Measurements from ENCODE around the gene ACTG2. TPM values are rescaled to one million over a fixed set of nuclear protein-coding genes. Genes with fewer than 3 reads are reported as not detected.
"Not testable (repeated sequence)": the region's sequence is repeated elsewhere in the genome, so short reads cannot be mapped to it uniquely, and the experiment has no call there.

The ACTG2 gene
- total and polyA plus RNA-seq, 2 experiments from 2014 or later, result not detected

GRCh38 chr2:73862987-73863386, 29.8 kb upstream of the ACTG2 start:
- Histone ChIP-seq H3K36me3 (ENCODE audit: low read depth) (peaks cover 17% of the 10 kb centered on the region; the same call in 1 of the 2 replicates), H4K20me1 (ENCODE audit: insufficient read depth) (no peaks in the 10 kb centered on the region), H3K79me2 (ENCODE audit: insufficient read depth) (no peaks in the 10 kb centered on the region), H3K4me1 (ENCODE audit: insufficient read depth) (peaks cover 6% of the 10 kb centered on the region; the same call in 1 of the 2 replicates), H3K27ac (no peak overlapping the region), H2AFZ (no peak overlapping the region), H3K4me2 (ENCODE audit: unreplicated experiment) (no peak overlapping the region), H3F3A (ENCODE audit: insufficient read depth) (0 out of 2 replicates have a peak, but pooled peaks cover 4% of the 10 kb centered on the region), H3K9ac (no peak overlapping the region), H3K9me2 (ENCODE audit: insufficient read depth) (no peaks in the 10 kb centered on the region), H3K27me3 (replicated peaks; ENCODE audit: insufficient read depth) (no peaks in the 10 kb centered on the region), H3K4me3 (no peak overlapping the region), H3K9me3 (ENCODE audit: low read depth) (no peaks in the 10 kb centered on the region)
- in situ Hi-C loops (cut with MboI), result no loop called here
- no peak for DNase-seq
- 93 to 94% methylated on average over 2 of the region's 2 CpGs for WGBS, 2 experiments (ENCODE audit: low coverage in 1 of 2, low lambda C conversion rate in 2 of 2, missing lambda C conversion rate in 2 of 2)
- no peak for TF ChIP-seq EZH2phosphoT487 (IDR thresholded peaks at IDR 0.05; ENCODE audit: insufficient read depth, low read depth)
- no peak for TF ChIP-seq EZH2 (IDR thresholded peaks at IDR 0.05; ENCODE audit: insufficient read depth, poor library complexity, severe bottlenecking)

- DNase-seq, result no peak
- 93 to 94% methylated on average over 9 of the region's 9 CpGs for WGBS, 2 experiments (ENCODE audit: low coverage in 1 of 2, low lambda C conversion rate in 2 of 2, missing lambda C conversion rate in 2 of 2)
- Histone ChIP-seq H3K9ac (no peak overlapping the region), H3K4me2 (ENCODE audit: unreplicated experiment) (no peak overlapping the region), H3K79me2 (ENCODE audit: insufficient read depth) (no peaks in the 10 kb centered on the region), H3K9me2 (ENCODE audit: insufficient read depth) (no peaks in the 10 kb centered on the region), H3K4me1 (ENCODE audit: insufficient read depth) (peaks cover 9% of the 10 kb centered on the region), H3K27ac (no peak overlapping the region), H3K27me3 (replicated peaks; ENCODE audit: insufficient read depth) (no peaks in the 10 kb centered on the region), H2AFZ (no peak overlapping the region), H3K4me3 (no peak overlapping the region), H3K36me3 (ENCODE audit: low read depth) (peaks cover 7% of the 10 kb centered on the region; the same call in 1 of the 2 replicates), H4K20me1 (ENCODE audit: insufficient read depth) (no peaks in the 10 kb centered on the region), H3F3A (ENCODE audit: insufficient read depth) (no peaks in the 10 kb centered on the region), H3K9me3 (ENCODE audit: low read depth) (no peaks in the 10 kb centered on the region)
- in situ Hi-C loops (cut with MboI), result no loop called here
- no peak for TF ChIP-seq EZH2phosphoT487 (IDR thresholded peaks at IDR 0.05; ENCODE audit: insufficient read depth, low read depth)
- no peak for TF ChIP-seq EZH2 (IDR thresholded peaks at IDR 0.05; ENCODE audit: insufficient read depth, poor library complexity, severe bottlenecking)
Observed at GRCh38 chr2:73868204-73868978, 24.4 kb upstream of the ACTG2 start.

GRCh38 chr2:73870084-73870483, 22.7 kb upstream of the ACTG2 start:
- 7 to 9% methylated on average over 4 of the region's 4 CpGs for WGBS, 2 experiments (ENCODE audit: low coverage in 1 of 2, low lambda C conversion rate in 2 of 2, missing lambda C conversion rate in 2 of 2)
- Histone ChIP-seq H3F3A (ENCODE audit: insufficient read depth) (no peaks in the 10 kb centered on the region), H3K9me3 (ENCODE audit: low read depth) (no peaks in the 10 kb centered on the region), H2AFZ (no peak overlapping the region), H3K4me2 (ENCODE audit: unreplicated experiment) (no peak overlapping the region), H3K79me2 (ENCODE audit: insufficient read depth) (no peaks in the 10 kb centered on the region), H3K27ac (no peak overlapping the region), H3K9me2 (ENCODE audit: insufficient read depth) (no peaks in the 10 kb centered on the region), H4K20me1 (ENCODE audit: insufficient read depth) (no peaks in the 10 kb centered on the region), H3K27me3 (replicated peaks; ENCODE audit: insufficient read depth) (no peaks in the 10 kb centered on the region), H3K4me1 (ENCODE audit: insufficient read depth) (peaks cover 9% of the 10 kb centered on the region), H3K4me3 (no peak overlapping the region), H3K36me3 (ENCODE audit: low read depth) (no peaks in the 10 kb centered on the region), H3K9ac (no peak overlapping the region)
- peak; percentile 83 for DNase-seq
- in situ Hi-C loops (cut with MboI), result no loop called here
- TF ChIP-seq EZH2phosphoT487 (IDR thresholded peaks at IDR 0.05; ENCODE audit: insufficient read depth, low read depth), result no peak
- TF ChIP-seq EZH2 (IDR thresholded peaks at IDR 0.05; ENCODE audit: insufficient read depth, poor library complexity, severe bottlenecking), result no peak

- Histone ChIP-seq H3K9me2 (ENCODE audit: insufficient read depth) (no peaks in the 10 kb centered on the region), H3K4me2 (ENCODE audit: unreplicated experiment) (no peak overlapping the region), H3K9me3 (ENCODE audit: low read depth) (no peaks in the 10 kb centered on the region), H4K20me1 (ENCODE audit: insufficient read depth) (no peaks in the 10 kb centered on the region), H3K27ac (no peak overlapping the region), H3K9ac (no peak overlapping the region), H3F3A (ENCODE audit: insufficient read depth) (no peaks in the 10 kb centered on the region), H3K79me2 (ENCODE audit: insufficient read depth) (no peaks in the 10 kb centered on the region), H3K4me3 (no peak overlapping the region), H3K27me3 (replicated peaks; ENCODE audit: insufficient read depth) (peaks cover 55% of the 10 kb centered on the region), H2AFZ (no peak overlapping the region), H3K4me1 (ENCODE audit: insufficient read depth) (no peaks in the 10 kb centered on the region), H3K36me3 (ENCODE audit: low read depth) (no peaks in the 10 kb centered on the region)
- WGBS, 2 experiments (ENCODE audit: low coverage in 1 of 2, low lambda C conversion rate in 2 of 2, missing lambda C conversion rate in 2 of 2), result 55 to 58% methylated on average over 9 of the region's 9 CpGs
- no peak for DNase-seq
- in situ Hi-C loops (cut with MboI), result no loop called here
- no peak for TF ChIP-seq EZH2 (IDR thresholded peaks at IDR 0.05; ENCODE audit: insufficient read depth, poor library complexity, severe bottlenecking)
- TF ChIP-seq EZH2phosphoT487 (IDR thresholded peaks at IDR 0.05; ENCODE audit: insufficient read depth, low read depth), result no peak
Observed at GRCh38 chr2:73877071-73877802, 15.6 kb upstream of the ACTG2 start.

- H3F3A ChIP-seq (ENCODE audit: insufficient read depth); DNase-seq; H3K4me1 ChIP-seq (ENCODE audit: insufficient read depth); H3K79me2 ChIP-seq (ENCODE audit: insufficient read depth); H3K36me3 ChIP-seq (ENCODE audit: low read depth); H4K20me1 ChIP-seq (ENCODE audit: insufficient read depth); H3K4me2 ChIP-seq (ENCODE audit: unreplicated experiment); in situ Hi-C loops (cut with MboI); H3K4me3 ChIP-seq; H3K9me2 ChIP-seq (ENCODE audit: insufficient read depth); H2AFZ ChIP-seq; H3K9ac ChIP-seq; H3K9me3 ChIP-seq (ENCODE audit: low read depth); H3K27ac ChIP-seq: not testable (repeated sequence)
- 76 to 78% methylated on average over 5 of the region's 5 CpGs for WGBS, 2 experiments (ENCODE audit: low coverage in 1 of 2, low lambda C conversion rate in 2 of 2, missing lambda C conversion rate in 2 of 2)
- H3K27me3 ChIP-seq (replicated peaks; ENCODE audit: insufficient read depth), result peaks cover 59% of the 10 kb centered on the region
Observed at GRCh38 chr2:73877984-73878383, 14.8 kb upstream of the ACTG2 start.
